Erythroblast (primary cell): ENCODE data around the gene CHST2.

Source experiments
- GATA1 ChIP-seq: IDR thresholded peaks from 2 replicates; pipeline ENCODE4 v1.6.1; 2011; ENCODE audit warnings: low read depth, mild to moderate bottlenecking, control low read depth, low read length, moderate library complexity
- POLR2A ChIP-seq: IDR thresholded peaks from 2 replicates; pipeline ENCODE4 v1.6.1; 2011; ENCODE audit warnings: mild to moderate bottlenecking, low read length

GRCh38 chr3:143142354-143142753 lies 22.8 kb downstream of the CHST2 start:
- TF ChIP-seq POLR2A (no peak), GATA1 (no peak)
